Hematopoietic multipotent progenitor cell treated with erythropoietin and hydrocortisone succinate and interleukin-3 and kit ligand, for 4 days (in vitro differentiated cells): ENCODE results near the gene TMEM156.
A peak's percentile ranks its signal among the peaks of the same experiment; 100 is the strongest.
"Not testable (repeated sequence)": the region's sequence is repeated elsewhere in the genome, so short reads cannot be mapped to it uniquely, and the experiment has no call there.

Source experiments
- DNase-seq: peaks from one replicate; pipeline ENCODE4 v3.0.0-alpha.2; 2015

Gene TMEM156

GRCh38 chr4:38988353-38988752 lies 43.9 kb downstream of the TMEM156 start:
- not testable (repeated sequence) for DNase-seq

GRCh38 chr4:38987491-38987890 lies 44.7 kb downstream of the TMEM156 start:
- DNase-seq, result no peak

- peak; percentile 22 for DNase-seq
These were observed 46.7 kb downstream of the TMEM156 start for GRCh38 chr4:38985410-38986100.

GRCh38 chr4:38983787-38984598 lies 48.2 kb downstream of the TMEM156 start:
- DNase-seq, result no peak

GRCh38 chr4:38983291-38983690 lies 48.9 kb downstream of the TMEM156 start:
- DNase-seq, result no peak

- DNase-seq, result no peak
These were observed 49.7 kb downstream of the TMEM156 start for GRCh38 chr4:38982361-38983095.

- peak; percentile 42 for DNase-seq
These were observed 51.1 kb downstream of the TMEM156 start for GRCh38 chr4:38980903-38981676.

- no peak for DNase-seq
These were observed 52.5 kb downstream of the TMEM156 start for GRCh38 chr4:38979511-38980230.

- no peak for DNase-seq
These were observed 53.1 kb downstream of the TMEM156 start for GRCh38 chr4:38979081-38979480.

- peak; percentile 40 for DNase-seq
These were observed 55.9 kb downstream of the TMEM156 start for GRCh38 chr4:38976308-38976707.

GRCh38 chr4:38968668-38969067 lies 63.5 kb downstream of the TMEM156 start:
- no peak for DNase-seq

GRCh38 chr4:38967260-38968095 lies 64.7 kb downstream of the TMEM156 start:
- no peak for DNase-seq

- no peak for DNase-seq
These were observed 66.3 kb downstream of the TMEM156 start for GRCh38 chr4:38965866-38966265.

- no peak for DNase-seq
These were observed 67.0 kb downstream of the TMEM156 start for GRCh38 chr4:38964942-38965775.

- not testable (repeated sequence) for DNase-seq
These were observed 73.0 kb downstream of the TMEM156 start for GRCh38 chr4:38959248-38959647.

GRCh38 chr4:38958453-38959190 lies 73.6 kb downstream of the TMEM156 start:
- DNase-seq, result peak; percentile 24

- no peak for DNase-seq
These were observed 74.3 kb downstream of the TMEM156 start for GRCh38 chr4:38957893-38958292.

GRCh38 chr4:38957261-38957815 lies 74.9 kb downstream of the TMEM156 start:
- DNase-seq, result no peak

- no peak for DNase-seq
These were observed 76.3 kb downstream of the TMEM156 start for GRCh38 chr4:38955957-38956356.
